Measurements from ENCODE around the gene MAP3K6.

- TF ChIP-seq, protein P1, sequence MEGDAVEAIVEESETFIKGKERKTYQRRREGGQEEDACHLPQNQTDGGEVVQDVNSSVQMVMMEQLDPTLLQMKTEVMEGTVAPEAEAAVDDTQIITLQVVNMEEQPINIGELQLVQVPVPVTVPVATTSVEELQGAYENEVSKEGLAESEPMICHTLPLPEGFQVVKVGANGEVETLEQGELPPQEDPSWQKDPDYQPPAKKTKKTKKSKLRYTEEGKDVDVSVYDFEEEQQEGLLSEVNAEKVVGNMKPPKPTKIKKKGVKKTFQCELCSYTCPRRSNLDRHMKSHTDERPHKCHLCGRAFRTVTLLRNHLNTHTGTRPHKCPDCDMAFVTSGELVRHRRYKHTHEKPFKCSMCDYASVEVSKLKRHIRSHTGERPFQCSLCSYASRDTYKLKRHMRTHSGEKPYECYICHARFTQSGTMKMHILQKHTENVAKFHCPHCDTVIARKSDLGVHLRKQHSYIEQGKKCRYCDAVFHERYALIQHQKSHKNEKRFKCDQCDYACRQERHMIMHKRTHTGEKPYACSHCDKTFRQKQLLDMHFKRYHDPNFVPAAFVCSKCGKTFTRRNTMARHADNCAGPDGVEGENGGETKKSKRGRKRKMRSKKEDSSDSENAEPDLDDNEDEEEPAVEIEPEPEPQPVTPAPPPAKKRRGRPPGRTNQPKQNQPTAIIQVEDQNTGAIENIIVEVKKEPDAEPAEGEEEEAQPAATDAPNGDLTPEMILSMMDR (IDR thresholded peaks at IDR 0.05): no peak
- TF ChIP-seq POLR2A (IDR thresholded peaks at IDR 0.05) (no peak), POLR2AphosphoS5 (IDR thresholded peaks at IDR 0.05) (no peak), EP300 (IDR thresholded peaks at IDR 0.05; ENCODE audit: low read depth) (no peak)
These were observed 15.4 kb upstream of the MAP3K6 start for GRCh38 chr1:27381969-27382762.

Measured in transverse colon (tissue), 4 donors.